ENCODE measurements around the gene FAM118B. TPM values are rescaled to one million over a fixed set of nuclear protein-coding genes. Genes with fewer than 3 reads are reported as not detected.
A peak's percentile ranks its signal among the peaks of the same experiment; 100 is the strongest.

FAM118B gene
- total RNA-seq, 2 donors from 2014 or later, result 16.0 to 16.3 TPM

DNA sequence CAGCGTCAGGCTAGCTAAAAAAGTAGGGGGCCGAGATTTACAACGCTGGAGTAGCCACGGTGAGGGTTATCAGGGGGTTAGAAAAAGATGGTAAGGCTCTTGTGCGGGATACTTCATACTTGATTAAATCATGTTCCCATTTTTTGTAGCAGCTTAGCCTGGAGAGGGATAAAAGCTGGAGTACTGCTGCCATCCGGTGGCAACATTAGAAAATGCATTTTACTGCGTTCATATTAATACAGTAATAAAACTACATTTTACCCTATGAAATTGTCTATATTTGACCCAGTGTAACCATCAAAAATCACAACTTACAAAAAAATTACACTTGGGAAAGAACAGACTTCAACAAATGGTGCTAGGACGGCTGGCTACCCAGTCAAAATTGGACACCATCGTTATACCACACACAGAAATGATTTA, 17.4 kb upstream of the FAM118B start:
- Histone ChIP-seq H3K36me3 (peaks cover 29% of the 10 kb centered on the region), H3K4me3 (no peak overlapping the region), H3K27me3 (no peaks in the 10 kb centered on the region), H3K27ac (no peak overlapping the region), H3K9me3 (peaks cover 0 to 3% of the 10 kb centered on the region in 2 donors), H3K4me1 (no peaks in the 10 kb centered on the region)
- TF ChIP-seq CTCF (IDR thresholded peaks at IDR 0.05), result peak; percentile 44 to 78
- no peak for DNase-seq (ENCODE audit: low spot score)

DNA sequence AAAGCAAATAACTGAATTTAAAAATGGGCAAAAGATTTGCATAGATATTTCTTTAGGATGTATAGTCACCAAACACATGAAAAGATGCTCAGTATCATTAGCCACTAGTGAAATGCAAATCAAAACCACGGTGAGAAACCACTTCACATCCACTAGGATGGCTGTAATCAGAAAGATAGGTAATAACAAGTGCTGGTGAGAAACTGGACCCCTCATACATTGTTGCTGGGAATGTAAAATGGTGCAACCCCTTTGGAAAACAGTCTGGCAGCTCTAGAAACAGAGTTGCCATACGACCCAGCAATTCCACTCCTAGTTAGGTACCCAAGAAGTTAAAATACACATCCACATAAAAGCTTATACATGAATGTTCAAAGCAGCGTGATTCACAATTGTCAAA, 16.5 kb upstream of the FAM118B start:
- no peak overlapping the region for H3K4me3 ChIP-seq
- no peak overlapping the region for H3K27ac ChIP-seq
- TF ChIP-seq CTCF (IDR thresholded peaks at IDR 0.05), result no peak
- H3K9me3 ChIP-seq, result peaks cover 0 to 3% of the 10 kb centered on the region in 2 donors
- peaks cover 37% of the 10 kb centered on the region for H3K36me3 ChIP-seq
- no peaks in the 10 kb centered on the region for H3K27me3 ChIP-seq
- no peaks in the 10 kb centered on the region for H3K4me1 ChIP-seq
- DNase-seq (ENCODE audit: low spot score), result no peak

DNA sequence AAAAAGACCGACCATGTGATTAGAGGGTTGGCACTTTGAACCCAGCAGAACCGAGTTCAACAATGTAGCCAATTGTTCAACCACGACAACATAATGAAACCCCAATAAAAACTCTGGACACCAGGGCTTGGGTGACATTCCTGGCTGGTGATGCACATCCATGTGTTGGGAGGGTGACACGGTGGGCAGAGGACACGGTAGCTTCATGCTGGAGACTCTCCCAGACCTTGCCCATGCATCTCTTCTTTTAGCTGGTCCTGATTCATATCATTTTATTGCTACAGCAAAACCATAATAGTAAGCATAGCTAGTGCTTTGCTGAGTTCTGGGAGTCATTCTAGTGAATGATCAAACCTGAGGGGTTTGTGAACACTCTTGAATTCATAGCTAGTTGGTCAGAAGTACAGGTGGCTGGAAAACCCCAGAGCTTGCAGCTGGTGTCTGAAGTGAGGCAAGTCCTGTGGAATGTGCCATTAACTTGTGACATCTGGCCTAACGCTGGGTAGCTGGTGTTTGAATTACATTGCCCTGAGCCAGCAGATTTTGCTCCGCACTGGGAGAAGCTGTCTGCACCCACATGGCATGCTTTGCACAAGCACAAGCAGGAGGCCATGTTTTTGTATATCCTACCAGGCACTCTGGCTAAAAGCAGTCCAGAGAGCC, 14.2 kb upstream of the FAM118B start:
- Histone ChIP-seq H3K27me3 (no peaks in the 10 kb centered on the region), H3K27ac (no peak overlapping the region), H3K4me3 (no peak overlapping the region), H3K36me3 (peaks cover 56% of the 10 kb centered on the region), H3K4me1 (no peaks in the 10 kb centered on the region), H3K9me3 (peaks cover 0 to 3% of the 10 kb centered on the region in 2 donors)
- no peak for TF ChIP-seq CTCF (IDR thresholded peaks at IDR 0.05)
- DNase-seq (ENCODE audit: low spot score), result no peak

DNA sequence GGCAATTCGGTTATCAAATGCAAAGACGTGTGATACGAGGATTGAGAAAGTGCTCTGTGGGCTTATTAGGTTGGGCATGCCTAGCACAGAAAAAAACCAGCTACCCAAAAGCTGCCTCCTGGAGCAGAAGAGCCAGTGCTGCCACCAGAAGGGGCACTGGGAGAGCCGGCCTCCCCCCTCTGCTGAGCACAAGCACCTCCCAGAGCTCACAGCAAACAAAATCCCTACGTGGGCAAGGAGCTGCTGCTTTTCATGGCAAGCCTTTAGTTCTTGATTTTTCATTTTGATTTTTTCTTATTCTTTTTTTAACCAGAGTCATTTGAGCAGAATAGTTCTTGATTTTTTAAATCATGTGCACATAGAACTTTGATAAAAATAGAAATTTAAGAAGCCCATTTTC, 12.9 kb upstream of the FAM118B start:
- H3K36me3 ChIP-seq, result peaks cover 68% of the 10 kb centered on the region
- peaks cover 0 to 3% of the 10 kb centered on the region in 2 donors for H3K9me3 ChIP-seq
- H3K27me3 ChIP-seq, result no peaks in the 10 kb centered on the region
- no peaks in the 10 kb centered on the region for H3K4me1 ChIP-seq
- H3K4me3 ChIP-seq, result no peak overlapping the region
- no peak for TF ChIP-seq CTCF (IDR thresholded peaks at IDR 0.05)
- DNase-seq (ENCODE audit: low spot score), result no peak
- H3K27ac ChIP-seq, result no peak overlapping the region

GRCh38 chr11:126202646-126203359, 8.8 kb upstream of the FAM118B start:
- Histone ChIP-seq H3K36me3 (peaks cover 86% of the 10 kb centered on the region), H3K27me3 (no peaks in the 10 kb centered on the region), H3K9me3 (no peaks in the 10 kb centered on the region), H3K4me3 (no peak overlapping the region), H3K27ac (no peak overlapping the region), H3K4me1 (no peaks in the 10 kb centered on the region)
- DNase-seq (ENCODE audit: low spot score), result no peak
- TF ChIP-seq CTCF (IDR thresholded peaks at IDR 0.05), result no peak
